ENCODE results near the gene SIPA1L3.
"Not testable (repeated sequence)": the region's sequence is repeated elsewhere in the genome, so short reads cannot be mapped to it uniquely, and the experiment has no call there.

The SIPA1L3 gene

GRCh38 chr19:38046254-38047048 lies 139.4 kb downstream of the SIPA1L3 start:
- DNase-seq = no peak

- DNase-seq = no peak
Observed at GRCh38 chr19:38047049-38047438, 140.0 kb downstream of the SIPA1L3 start.

GRCh38 chr19:38047641-38048040 lies 140.6 kb downstream of the SIPA1L3 start:
- no peak for DNase-seq

- no peak for DNase-seq
Observed at GRCh38 chr19:38049105-38049649, 142.2 kb downstream of the SIPA1L3 start.

GRCh38 chr19:38055010-38055409 lies 148.0 kb downstream of the SIPA1L3 start:
- no peak for DNase-seq

- no peak for DNase-seq
Observed at GRCh38 chr19:38055655-38056521, 148.9 kb downstream of the SIPA1L3 start.

- no peak for DNase-seq
Observed at GRCh38 chr19:38056646-38057045, 149.6 kb downstream of the SIPA1L3 start.

- DNase-seq = peak; percentile 71
Observed at GRCh38 chr19:38057959-38058690, 151.1 kb downstream of the SIPA1L3 start.

- DNase-seq = no peak
Observed at GRCh38 chr19:38059897-38060296, 152.9 kb downstream of the SIPA1L3 start.

GRCh38 chr19:38060331-38060730 lies 153.3 kb downstream of the SIPA1L3 start:
- DNase-seq = no peak

- DNase-seq = no peak
Observed at GRCh38 chr19:38061294-38061693, 154.3 kb downstream of the SIPA1L3 start.

- no peak for DNase-seq
Observed at GRCh38 chr19:38062959-38063761, 156.2 kb downstream of the SIPA1L3 start.

- no peak for DNase-seq
Observed at GRCh38 chr19:38063928-38064327, 156.9 kb downstream of the SIPA1L3 start.

GRCh38 chr19:38064661-38065425 lies 157.8 kb downstream of the SIPA1L3 start:
- DNase-seq = no peak

GRCh38 chr19:38065775-38066174 lies 158.8 kb downstream of the SIPA1L3 start:
- not testable (repeated sequence) for DNase-seq

GRCh38 chr19:38068826-38069225 lies 161.8 kb downstream of the SIPA1L3 start:
- no peak for DNase-seq

GRCh38 chr19:38070573-38070972 lies 163.6 kb downstream of the SIPA1L3 start:
- DNase-seq = no peak

GRCh38 chr19:38071054-38071453 lies 164.0 kb downstream of the SIPA1L3 start:
- not testable (repeated sequence) for DNase-seq

GRCh38 chr19:38071647-38072046 lies 164.6 kb downstream of the SIPA1L3 start:
- no peak for DNase-seq

GRCh38 chr19:38072776-38073750 lies 166.1 kb downstream of the SIPA1L3 start:
- DNase-seq = no peak
